ENCODE results near the gene NARF. TPM values are rescaled to one million over a fixed set of nuclear protein-coding genes. Genes with fewer than 3 reads are reported as not detected.

The NARF gene
- total RNA-seq, 1 experiment from 2014 or later, result 59.5 TPM

DNA sequence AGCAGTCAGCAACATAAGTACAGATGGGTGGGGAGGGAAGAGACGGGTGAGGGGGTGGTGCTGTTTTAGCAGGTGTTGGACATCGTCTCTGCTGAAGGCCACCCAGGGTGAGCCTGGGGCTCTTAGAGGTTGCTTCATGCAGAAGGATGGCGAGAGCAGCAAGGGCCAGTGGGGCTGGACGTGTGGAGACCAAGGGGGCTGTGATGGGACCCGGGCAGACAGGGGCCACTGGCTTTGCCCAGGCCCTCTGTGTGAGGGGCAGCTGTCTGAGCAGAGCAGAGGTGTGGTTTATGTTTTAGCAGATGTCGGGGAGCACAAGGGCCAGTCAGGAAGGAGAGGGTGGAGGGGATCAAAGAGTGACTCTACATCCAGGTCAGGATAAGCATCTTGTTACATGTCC, 4.8 kb downstream of the NARF start:
- Histone ChIP-seq H3K9me3 (ENCODE audit: low read length) (no peaks in the 10 kb centered on the region), H3K27ac (ENCODE audit: low read length) (no peak overlapping the region), H3K9ac (ENCODE audit: low read length) (no peak overlapping the region), H3K4me1 (ENCODE audit: insufficient read depth, low read length) (peaks cover 12% of the 10 kb centered on the region), H3K9me2 (replicated peaks; ENCODE audit: low read length) (no peaks in the 10 kb centered on the region), H3K4me2 (ENCODE audit: low read length) (no peak overlapping the region), H3K4me3 (ENCODE audit: low read length) (no peak overlapping the region), H3K27me3 (ENCODE audit: low read length) (no peaks in the 10 kb centered on the region), H3K79me2 (ENCODE audit: low read length) (peaks cover 15% of the 10 kb centered on the region), H3K36me3 (ENCODE audit: low read depth, low read length) (peaks cover 16% of the 10 kb centered on the region; the same call in 1 of the 2 replicates), H4K20me1 (ENCODE audit: low read length) (no peaks in the 10 kb centered on the region), H2AFZ (ENCODE audit: low read length) (no peak overlapping the region), H3F3A (ENCODE audit: low read length, unreplicated experiment) (no peaks in the 10 kb centered on the region)
- intact Hi-C loops (cut with micrococcal nuclease), result no loop called here
- no TSS peak for BruUV-seq (replicated peaks)
- no peak for TF ChIP-seq EZH2 (IDR thresholded peaks at IDR 0.05; ENCODE audit: low read length, unreplicated experiment)
- ATAC-seq, result no peak
- ChIA-PET CTCF (interaction anchor here (0.6 kb wide), 1 partner anchor 30 kb away, joined by 3 read pairs; no protein-coding TSS in a partner anchor), POLR2A (ENCODE audit: unreplicated experiment) (no interaction called here)
- no peak for DNase-seq

DNA sequence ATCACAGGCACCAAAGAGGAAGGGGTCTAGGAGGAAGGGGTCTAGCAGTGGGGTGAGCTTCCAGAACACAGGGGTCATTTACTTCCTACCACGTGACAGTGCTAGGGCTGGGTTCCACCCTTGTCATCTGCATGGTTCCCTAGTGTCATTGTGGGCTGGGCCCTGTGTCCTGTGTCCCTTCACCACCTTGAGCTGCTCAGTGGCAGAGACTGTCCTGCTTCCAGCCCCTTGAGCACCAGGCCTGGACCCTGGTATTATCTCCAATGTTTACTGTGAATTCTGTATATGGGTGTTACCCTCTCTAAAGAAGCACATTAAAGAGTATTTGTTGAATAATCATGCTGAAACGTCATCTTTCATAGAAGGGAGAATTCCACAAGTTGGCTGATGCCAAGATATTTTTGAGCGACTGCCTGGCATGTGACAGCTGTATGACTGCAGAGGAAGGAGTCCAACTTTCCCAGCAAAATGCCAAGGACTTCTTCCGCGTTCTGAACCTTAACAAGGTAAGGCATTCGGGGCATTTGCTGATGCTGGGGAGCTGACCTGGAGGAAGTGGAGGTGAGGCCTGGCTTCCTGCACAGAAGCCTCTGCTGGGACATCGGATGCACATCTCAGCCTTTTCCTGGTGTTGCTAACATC, 5.5 kb downstream of the NARF start:
- H3F3A ChIP-seq (ENCODE audit: low read length, unreplicated experiment), result no peaks in the 10 kb centered on the region
- H3K9ac ChIP-seq (ENCODE audit: low read length), result no peak overlapping the region
- ChIA-PET CTCF (no interaction called here), POLR2A (ENCODE audit: unreplicated experiment) (no interaction called here)
- intact Hi-C loops (cut with micrococcal nuclease), result no loop called here
- peaks cover 20% of the 10 kb centered on the region for H3K36me3 ChIP-seq (ENCODE audit: low read depth, low read length)
- BruUV-seq (replicated peaks), result no TSS peak
- ATAC-seq, result no peak
- H3K27me3 ChIP-seq (ENCODE audit: low read length), result no peaks in the 10 kb centered on the region
- no peak for DNase-seq
- H4K20me1 ChIP-seq (ENCODE audit: low read length), result no peaks in the 10 kb centered on the region
- peaks cover 11% of the 10 kb centered on the region for H3K79me2 ChIP-seq (ENCODE audit: low read length)
- no peak overlapping the region for H3K4me2 ChIP-seq (ENCODE audit: low read length)
- no peak overlapping the region for H2AFZ ChIP-seq (ENCODE audit: low read length)
- H3K9me3 ChIP-seq (ENCODE audit: low read length), result no peaks in the 10 kb centered on the region
- H3K27ac ChIP-seq (ENCODE audit: low read length), result no peak overlapping the region
- H3K4me1 ChIP-seq (ENCODE audit: insufficient read depth, low read length), result peaks cover 12% of the 10 kb centered on the region
- H3K9me2 ChIP-seq (replicated peaks; ENCODE audit: low read length), result no peaks in the 10 kb centered on the region
- TF ChIP-seq EZH2phosphoT487 (IDR thresholded peaks at IDR 0.05; ENCODE audit: borderline replicate concordance, low read length) (no peak), EZH2 (IDR thresholded peaks at IDR 0.05; ENCODE audit: low read length, unreplicated experiment) (no peak)
- TF ChIP-seq, protein P1, sequence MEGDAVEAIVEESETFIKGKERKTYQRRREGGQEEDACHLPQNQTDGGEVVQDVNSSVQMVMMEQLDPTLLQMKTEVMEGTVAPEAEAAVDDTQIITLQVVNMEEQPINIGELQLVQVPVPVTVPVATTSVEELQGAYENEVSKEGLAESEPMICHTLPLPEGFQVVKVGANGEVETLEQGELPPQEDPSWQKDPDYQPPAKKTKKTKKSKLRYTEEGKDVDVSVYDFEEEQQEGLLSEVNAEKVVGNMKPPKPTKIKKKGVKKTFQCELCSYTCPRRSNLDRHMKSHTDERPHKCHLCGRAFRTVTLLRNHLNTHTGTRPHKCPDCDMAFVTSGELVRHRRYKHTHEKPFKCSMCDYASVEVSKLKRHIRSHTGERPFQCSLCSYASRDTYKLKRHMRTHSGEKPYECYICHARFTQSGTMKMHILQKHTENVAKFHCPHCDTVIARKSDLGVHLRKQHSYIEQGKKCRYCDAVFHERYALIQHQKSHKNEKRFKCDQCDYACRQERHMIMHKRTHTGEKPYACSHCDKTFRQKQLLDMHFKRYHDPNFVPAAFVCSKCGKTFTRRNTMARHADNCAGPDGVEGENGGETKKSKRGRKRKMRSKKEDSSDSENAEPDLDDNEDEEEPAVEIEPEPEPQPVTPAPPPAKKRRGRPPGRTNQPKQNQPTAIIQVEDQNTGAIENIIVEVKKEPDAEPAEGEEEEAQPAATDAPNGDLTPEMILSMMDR (conservative IDR thresholded peaks at IDR 0.05; ENCODE audit: low read depth, low read length), result no peak
- no peak overlapping the region for H3K4me3 ChIP-seq (ENCODE audit: low read length)

DNA sequence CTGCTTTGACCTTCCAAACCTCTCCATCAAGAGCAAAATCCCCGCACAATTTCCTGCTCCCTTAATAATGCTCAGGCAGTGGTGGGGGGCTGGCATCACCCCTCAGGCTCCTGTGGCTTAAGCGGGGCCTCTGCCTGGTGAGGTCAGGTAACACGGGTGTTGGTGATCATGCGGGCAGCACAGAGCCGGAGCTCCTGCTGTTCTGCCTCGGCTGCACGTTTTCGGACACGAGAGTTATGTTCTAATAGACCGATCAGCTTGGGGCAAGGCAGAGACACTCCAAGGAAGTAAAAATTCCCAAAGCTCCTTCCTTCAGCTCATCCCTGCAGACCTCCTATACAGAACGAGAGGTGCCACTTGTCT, 6.0 kb downstream of the NARF start:
- ATAC-seq (no peak), DNase-seq (no peak)
- Histone ChIP-seq H3K79me2 (ENCODE audit: low read length) (peaks cover 6% of the 10 kb centered on the region; the same call in 1 of the 2 replicates), H3F3A (ENCODE audit: low read length, unreplicated experiment) (no peaks in the 10 kb centered on the region), H3K27me3 (ENCODE audit: low read length) (no peaks in the 10 kb centered on the region), H3K4me2 (ENCODE audit: low read length) (no peak overlapping the region), H3K9me3 (ENCODE audit: low read length) (no peaks in the 10 kb centered on the region), H3K36me3 (ENCODE audit: low read depth, low read length) (peaks cover 23% of the 10 kb centered on the region), H2AFZ (ENCODE audit: low read length) (no peak overlapping the region), H4K20me1 (ENCODE audit: low read length) (no peaks in the 10 kb centered on the region), H3K4me3 (ENCODE audit: low read length) (no peak overlapping the region), H3K4me1 (ENCODE audit: insufficient read depth, low read length) (peaks cover 12% of the 10 kb centered on the region), H3K9me2 (replicated peaks; ENCODE audit: low read length) (no peaks in the 10 kb centered on the region), H3K9ac (ENCODE audit: low read length) (no peak overlapping the region), H3K27ac (ENCODE audit: low read length) (no peak overlapping the region)
- POLR2A ChIA-PET (ENCODE audit: unreplicated experiment), result no interaction called here
- intact Hi-C loops (cut with micrococcal nuclease), result no loop called here
- TF ChIP-seq EZH2 (IDR thresholded peaks at IDR 0.05; ENCODE audit: low read length, unreplicated experiment) (no peak), EZH2phosphoT487 (IDR thresholded peaks at IDR 0.05; ENCODE audit: borderline replicate concordance, low read length) (no peak)
- TF ChIP-seq, protein P1 (conservative IDR thresholded peaks at IDR 0.05; ENCODE audit: low read depth, low read length), result no peak
- CTCF ChIA-PET, result no interaction called here
- no TSS peak for BruUV-seq (replicated peaks)
